ENCODE measurements around the gene TELO2. TPM values are rescaled to one million over a fixed set of nuclear protein-coding genes. Genes with fewer than 3 reads are reported as not detected.

Gene TELO2
- total and polyA plus RNA-seq, 4 donors: 12.9 to 19.3 (median 16.2) TPM

DNA sequence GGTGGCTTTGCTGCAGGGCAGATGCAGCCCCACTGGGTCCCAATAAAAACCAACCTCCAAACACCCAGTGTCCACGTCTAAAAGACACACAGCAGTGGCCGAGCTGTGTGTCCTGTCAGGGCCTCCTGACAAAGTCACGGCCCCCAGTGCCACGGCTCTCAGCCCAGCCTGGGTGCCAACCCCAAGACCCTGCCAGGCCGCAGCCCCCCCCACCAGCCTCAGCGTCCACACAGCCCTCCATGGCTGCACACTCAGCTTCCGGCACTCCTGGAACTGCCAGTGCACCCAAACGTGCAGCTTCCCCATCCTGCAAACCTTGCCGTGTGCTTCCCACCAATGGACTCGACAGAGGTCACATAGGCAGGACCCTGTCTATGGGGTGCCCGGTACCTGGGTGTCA, 45.2 kb upstream of the TELO2 start:
- Histone ChIP-seq H3K9ac (ENCODE audit: low read depth in 1 of 2, low read length in 2 of 2) (no peak overlapping the region), H3K4me1 (ENCODE audit: control insufficient read depth in 4 of 4, insufficient read depth in 4 of 4, low read length in 3 of 4) (no peaks in the 10 kb centered on the region), H3K27me3 (ENCODE audit: control insufficient read depth in 4 of 4, insufficient read depth in 4 of 4, low read length in 3 of 4) (no peaks in the 10 kb centered on the region), H3K27ac (ENCODE audit: low read depth in 1 of 2, low read length in 2 of 2) (no peak overlapping the region), H3K9me3 (ENCODE audit: control insufficient read depth in 4 of 4, low read length in 3 of 4) (no peaks in the 10 kb centered on the region), H3K4me3 (ENCODE audit: low read depth in 1 of 3, low read length in 3 of 3) (no peak overlapping the region), H3K36me3 (ENCODE audit: control insufficient read depth in 4 of 4, insufficient read depth in 3 of 4, low read depth in 1 of 4, low read length in 3 of 4) (peaks cover 0 to 38% (median 7%) of the 10 kb centered on the region in 4 donors)
- TF ChIP-seq YY1 (IDR thresholded peaks at IDR 0.05) (no peak), GABPA (IDR thresholded peaks at IDR 0.05 in 1 of 2, conservative IDR thresholded peaks at IDR 0.05 in 1 of 2) (no peak), EGR1 (IDR thresholded peaks at IDR 0.05; ENCODE audit: low read depth in 2 of 2) (no peak), JUND (IDR thresholded peaks at IDR 0.05) (no peak), HNF4G (IDR thresholded peaks at IDR 0.05) (no peak), HNF4A (conservative IDR thresholded peaks at IDR 0.05) (no peak), RXRA (IDR thresholded peaks at IDR 0.05) (no peak), FOXA1 (IDR thresholded peaks at IDR 0.05) (no peak), RAD21 (IDR thresholded peaks at IDR 0.05) (no peak), SP1 (IDR thresholded peaks at IDR 0.05) (no peak), FOXA2 (IDR thresholded peaks at IDR 0.05) (no peak), TAF1 (conservative IDR thresholded peaks at IDR 0.05) (no peak), NR2F2 (IDR thresholded peaks at IDR 0.05) (no peak)
- TF ChIP-seq, protein P1, sequence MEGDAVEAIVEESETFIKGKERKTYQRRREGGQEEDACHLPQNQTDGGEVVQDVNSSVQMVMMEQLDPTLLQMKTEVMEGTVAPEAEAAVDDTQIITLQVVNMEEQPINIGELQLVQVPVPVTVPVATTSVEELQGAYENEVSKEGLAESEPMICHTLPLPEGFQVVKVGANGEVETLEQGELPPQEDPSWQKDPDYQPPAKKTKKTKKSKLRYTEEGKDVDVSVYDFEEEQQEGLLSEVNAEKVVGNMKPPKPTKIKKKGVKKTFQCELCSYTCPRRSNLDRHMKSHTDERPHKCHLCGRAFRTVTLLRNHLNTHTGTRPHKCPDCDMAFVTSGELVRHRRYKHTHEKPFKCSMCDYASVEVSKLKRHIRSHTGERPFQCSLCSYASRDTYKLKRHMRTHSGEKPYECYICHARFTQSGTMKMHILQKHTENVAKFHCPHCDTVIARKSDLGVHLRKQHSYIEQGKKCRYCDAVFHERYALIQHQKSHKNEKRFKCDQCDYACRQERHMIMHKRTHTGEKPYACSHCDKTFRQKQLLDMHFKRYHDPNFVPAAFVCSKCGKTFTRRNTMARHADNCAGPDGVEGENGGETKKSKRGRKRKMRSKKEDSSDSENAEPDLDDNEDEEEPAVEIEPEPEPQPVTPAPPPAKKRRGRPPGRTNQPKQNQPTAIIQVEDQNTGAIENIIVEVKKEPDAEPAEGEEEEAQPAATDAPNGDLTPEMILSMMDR (IDR thresholded peaks at IDR 0.05; ENCODE audit: low read depth, low read length, missing input control): no peak
- TF ChIP-seq, protein P2, sequence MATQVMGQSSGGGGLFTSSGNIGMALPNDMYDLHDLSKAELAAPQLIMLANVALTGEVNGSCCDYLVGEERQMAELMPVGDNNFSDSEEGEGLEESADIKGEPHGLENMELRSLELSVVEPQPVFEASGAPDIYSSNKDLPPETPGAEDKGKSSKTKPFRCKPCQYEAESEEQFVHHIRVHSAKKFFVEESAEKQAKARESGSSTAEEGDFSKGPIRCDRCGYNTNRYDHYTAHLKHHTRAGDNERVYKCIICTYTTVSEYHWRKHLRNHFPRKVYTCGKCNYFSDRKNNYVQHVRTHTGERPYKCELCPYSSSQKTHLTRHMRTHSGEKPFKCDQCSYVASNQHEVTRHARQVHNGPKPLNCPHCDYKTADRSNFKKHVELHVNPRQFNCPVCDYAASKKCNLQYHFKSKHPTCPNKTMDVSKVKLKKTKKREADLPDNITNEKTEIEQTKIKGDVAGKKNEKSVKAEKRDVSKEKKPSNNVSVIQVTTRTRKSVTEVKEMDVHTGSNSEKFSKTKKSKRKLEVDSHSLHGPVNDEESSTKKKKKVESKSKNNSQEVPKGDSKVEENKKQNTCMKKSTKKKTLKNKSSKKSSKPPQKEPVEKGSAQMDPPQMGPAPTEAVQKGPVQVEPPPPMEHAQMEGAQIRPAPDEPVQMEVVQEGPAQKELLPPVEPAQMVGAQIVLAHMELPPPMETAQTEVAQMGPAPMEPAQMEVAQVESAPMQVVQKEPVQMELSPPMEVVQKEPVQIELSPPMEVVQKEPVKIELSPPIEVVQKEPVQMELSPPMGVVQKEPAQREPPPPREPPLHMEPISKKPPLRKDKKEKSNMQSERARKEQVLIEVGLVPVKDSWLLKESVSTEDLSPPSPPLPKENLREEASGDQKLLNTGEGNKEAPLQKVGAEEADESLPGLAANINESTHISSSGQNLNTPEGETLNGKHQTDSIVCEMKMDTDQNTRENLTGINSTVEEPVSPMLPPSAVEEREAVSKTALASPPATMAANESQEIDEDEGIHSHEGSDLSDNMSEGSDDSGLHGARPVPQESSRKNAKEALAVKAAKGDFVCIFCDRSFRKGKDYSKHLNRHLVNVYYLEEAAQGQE (IDR thresholded peaks at IDR 0.05): no peak
- TF ChIP-seq, protein P3, sequence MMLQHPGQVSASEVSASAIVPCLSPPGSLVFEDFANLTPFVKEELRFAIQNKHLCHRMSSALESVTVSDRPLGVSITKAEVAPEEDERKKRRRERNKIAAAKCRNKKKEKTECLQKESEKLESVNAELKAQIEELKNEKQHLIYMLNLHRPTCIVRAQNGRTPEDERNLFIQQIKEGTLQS (IDR thresholded peaks at IDR 0.05): no peak
- TF ChIP-seq, protein P4, sequence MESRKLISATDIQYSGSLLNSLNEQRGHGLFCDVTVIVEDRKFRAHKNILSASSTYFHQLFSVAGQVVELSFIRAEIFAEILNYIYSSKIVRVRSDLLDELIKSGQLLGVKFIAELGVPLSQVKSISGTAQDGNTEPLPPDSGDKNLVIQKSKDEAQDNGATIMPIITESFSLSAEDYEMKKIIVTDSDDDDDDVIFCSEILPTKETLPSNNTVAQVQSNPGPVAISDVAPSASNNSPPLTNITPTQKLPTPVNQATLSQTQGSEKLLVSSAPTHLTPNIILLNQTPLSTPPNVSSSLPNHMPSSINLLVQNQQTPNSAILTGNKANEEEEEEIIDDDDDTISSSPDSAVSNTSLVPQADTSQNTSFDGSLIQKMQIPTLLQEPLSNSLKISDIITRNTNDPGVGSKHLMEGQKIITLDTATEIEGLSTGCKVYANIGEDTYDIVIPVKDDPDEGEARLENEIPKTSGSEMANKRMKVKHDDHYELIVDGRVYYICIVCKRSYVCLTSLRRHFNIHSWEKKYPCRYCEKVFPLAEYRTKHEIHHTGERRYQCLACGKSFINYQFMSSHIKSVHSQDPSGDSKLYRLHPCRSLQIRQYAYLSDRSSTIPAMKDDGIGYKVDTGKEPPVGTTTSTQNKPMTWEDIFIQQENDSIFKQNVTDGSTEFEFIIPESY (IDR thresholded peaks at IDR 0.05): no peak
- TF ChIP-seq, protein P5, sequence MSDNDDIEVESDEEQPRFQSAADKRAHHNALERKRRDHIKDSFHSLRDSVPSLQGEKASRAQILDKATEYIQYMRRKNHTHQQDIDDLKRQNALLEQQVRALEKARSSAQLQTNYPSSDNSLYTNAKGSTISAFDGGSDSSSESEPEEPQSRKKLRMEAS (IDR thresholded peaks at IDR 0.05): no peak
- DNase-seq (ENCODE audit: low spot score): no peak
- WGBS: 95% methylated on average over 11 of the region's 11 CpGs
